Measurements from ENCODE around the gene CD33. TPM values are rescaled to one million over a fixed set of nuclear protein-coding genes. Genes with fewer than 3 reads are reported as not detected.

The CD33 gene
- total RNA-seq, 5 donors from 2014 or later (not counting 1 experiment from before 2014, with no cell fraction given), result 0.23 to 0.60 (median 0.42) TPM; not detected in 1

DNA sequence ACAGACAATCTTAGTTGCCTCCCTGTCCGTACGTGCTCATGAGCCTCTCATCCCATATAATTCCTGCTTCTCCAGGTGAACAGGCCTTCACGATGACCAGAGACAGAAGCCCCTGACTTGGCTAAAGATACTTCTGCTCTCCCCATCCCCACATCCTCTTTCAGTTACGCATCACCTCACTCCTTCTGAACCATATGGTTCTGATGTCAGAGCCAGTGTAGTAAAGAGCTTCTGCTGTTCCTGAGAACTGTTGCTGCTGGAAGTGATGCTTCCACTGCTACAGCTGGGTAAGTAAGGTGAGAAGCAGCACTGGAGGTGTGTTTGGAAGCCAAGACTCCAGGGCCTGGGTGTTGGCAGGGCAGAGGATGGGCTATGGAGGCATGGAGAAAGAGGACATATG, 38.9 kb downstream of the CD33 start:
- H3K9me3 ChIP-seq, result no peaks in the 10 kb centered on the region
- ChIA-PET CTCF (no interaction called here), POLR2A (no interaction called here)
- no peak overlapping the region for H3K4me3 ChIP-seq (ENCODE audit: control insufficient read depth in 1 of 2, extremely low read depth in 1 of 2, low read length in 1 of 2)
- Mint-ChIP-seq H3K36me3 (no peaks in the 10 kb centered on the region), H3K9me3 (no peaks in the 10 kb centered on the region), H3K4me3 (no peak overlapping the region), H3K4me1 (no peaks in the 10 kb centered on the region), H3K27ac (no peak overlapping the region), H3K27me3 (peaks cover 23 to 27% of the 10 kb centered on the region in 2 donors)
- no peak for ATAC-seq (replicated peaks in 1 of 4)
- 92% methylated on average over 2 of the region's 4 CpGs for WGBS (ENCODE audit: insufficient coverage)
- H3K36me3 ChIP-seq (ENCODE audit: control insufficient read depth in 2 of 2, extremely low read depth in 1 of 2, insufficient read depth in 1 of 2, low read length in 1 of 2), result no peaks in the 10 kb centered on the region
- DNase-seq, result no peak
- peaks cover 0 to 6% of the 10 kb centered on the region in 2 experiments for H3K27me3 ChIP-seq (replicated peaks in 1 of 2; ENCODE audit: control insufficient read depth in 2 of 2, extremely low read depth in 1 of 2, insufficient read depth in 2 of 2, low read length in 1 of 2)
- no peaks in the 10 kb centered on the region for H3K4me1 ChIP-seq (ENCODE audit: control insufficient read depth in 1 of 2, extremely low read depth in 1 of 2, insufficient read depth in 2 of 2, low read length in 2 of 2)
- no peak overlapping the region for H3K27ac ChIP-seq (ENCODE audit: low read length)

DNA sequence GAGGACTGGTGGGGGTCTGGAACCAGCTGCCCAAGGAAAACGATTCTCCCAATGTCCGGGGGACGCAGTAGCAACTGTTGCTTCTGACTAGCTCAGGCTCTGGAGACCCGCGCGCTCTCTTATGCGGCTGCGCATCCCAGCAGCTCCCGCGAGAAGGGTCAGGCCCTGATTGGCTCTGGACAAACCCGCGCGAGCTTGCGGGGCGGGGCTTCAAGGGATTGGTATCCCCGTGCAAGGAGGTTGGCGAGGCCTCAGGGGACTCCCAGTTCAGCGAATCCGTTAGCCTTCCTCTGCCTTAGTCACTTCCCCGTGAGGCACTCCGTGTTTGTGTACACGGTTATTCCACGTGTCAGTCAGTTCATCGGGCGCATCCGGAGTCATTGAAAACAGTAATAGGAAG, 46.2 kb downstream of the CD33 start:
- no peak for DNase-seq
- POLR2A ChIA-PET, result no interaction called here
- H3K4me1 ChIP-seq (ENCODE audit: control insufficient read depth in 1 of 2, extremely low read depth in 1 of 2, insufficient read depth in 2 of 2, low read length in 2 of 2), result no peaks in the 10 kb centered on the region
- H3K36me3 ChIP-seq (ENCODE audit: control insufficient read depth in 2 of 2, extremely low read depth in 1 of 2, insufficient read depth in 1 of 2, low read length in 1 of 2), result no peaks in the 10 kb centered on the region
- no peak overlapping the region for H3K27ac Mint-ChIP-seq
- peaks cover 0 to 11% of the 10 kb centered on the region in 2 experiments for H3K27me3 ChIP-seq (replicated peaks in 1 of 2; ENCODE audit: control insufficient read depth in 2 of 2, extremely low read depth in 1 of 2, insufficient read depth in 2 of 2, low read length in 1 of 2)
- H3K9me3 Mint-ChIP-seq, result no peaks in the 10 kb centered on the region
- no peaks in the 10 kb centered on the region for H3K36me3 Mint-ChIP-seq
- H3K4me3 ChIP-seq (ENCODE audit: control insufficient read depth in 1 of 2, extremely low read depth in 1 of 2, low read length in 1 of 2), result no peak overlapping the region
- WGBS (ENCODE audit: insufficient coverage), result 81% methylated on average over 26 of the region's 26 CpGs
- peaks cover 3 to 13% (median 11%) of the 10 kb centered on the region in 3 donors for H3K4me1 Mint-ChIP-seq
- no peak for ATAC-seq (replicated peaks in 1 of 4)
- no peak overlapping the region for H3K27ac ChIP-seq (ENCODE audit: low read length)
- H3K4me3 Mint-ChIP-seq, result no peak overlapping the region
- peaks cover 8 to 9% of the 10 kb centered on the region in 2 donors for H3K27me3 Mint-ChIP-seq
- CTCF ChIA-PET, result no interaction called here
- H3K9me3 ChIP-seq, result no peaks in the 10 kb centered on the region

DNA sequence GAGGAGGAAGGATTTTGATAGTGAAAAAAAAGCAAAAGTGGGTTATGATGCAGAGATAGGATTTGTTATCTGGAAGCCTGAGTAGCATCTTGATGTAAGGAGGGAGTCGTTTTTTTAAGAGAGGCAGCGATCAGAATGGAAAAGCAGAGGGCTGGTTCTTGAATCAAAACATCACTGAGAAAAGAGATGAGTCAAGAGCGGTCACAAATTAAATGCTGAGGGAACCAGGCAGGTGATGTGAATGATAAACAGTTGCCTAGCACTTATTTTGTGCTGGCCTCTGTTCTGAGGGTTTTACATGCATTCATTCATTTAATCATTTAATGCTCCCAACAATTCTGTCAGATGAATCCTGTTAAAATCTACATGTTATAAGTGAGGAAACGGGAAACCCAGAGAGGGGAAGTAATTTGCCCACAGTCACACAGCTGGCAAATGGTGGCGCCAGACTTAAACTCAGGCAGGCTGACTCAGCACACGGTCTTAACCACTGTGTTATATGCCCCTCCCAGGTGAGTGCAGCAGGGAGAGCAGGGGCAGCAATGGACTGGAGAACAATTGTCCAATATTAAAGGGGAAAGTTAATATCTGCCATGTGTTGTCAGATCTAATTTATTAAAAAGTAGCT, 47.4 kb downstream of the CD33 start:
- DNase-seq (peak in 9 of 35 experiments; percentile 3 to 28 (median 11)), ATAC-seq (replicated peaks in 1 of 4) (peak in 2 of 4 experiments; percentile 61 to 84)
- CTCF ChIA-PET, result no interaction called here
- H3K9me3 ChIP-seq, result no peaks in the 10 kb centered on the region
- H3K27me3 ChIP-seq (replicated peaks in 1 of 2; ENCODE audit: control insufficient read depth in 2 of 2, extremely low read depth in 1 of 2, insufficient read depth in 2 of 2, low read length in 1 of 2), result peaks cover 0 to 11% of the 10 kb centered on the region in 2 experiments
- no peak overlapping the region for H3K27ac ChIP-seq (ENCODE audit: low read length)
- H3K27me3 Mint-ChIP-seq, result peaks cover 8 to 15% of the 10 kb centered on the region in 2 donors
- H3K4me1 Mint-ChIP-seq, result peaks cover 3 to 13% (median 11%) of the 10 kb centered on the region in 3 donors
- no peak overlapping the region for H3K4me3 ChIP-seq (ENCODE audit: control insufficient read depth in 1 of 2, extremely low read depth in 1 of 2, low read length in 1 of 2)
- H3K27ac Mint-ChIP-seq, result peak overlapping the region in 1 of 2 donors; percentile 29
- no peaks in the 10 kb centered on the region for H3K36me3 ChIP-seq (ENCODE audit: control insufficient read depth in 2 of 2, extremely low read depth in 1 of 2, insufficient read depth in 1 of 2, low read length in 1 of 2)
- H3K9me3 Mint-ChIP-seq, result no peaks in the 10 kb centered on the region
- no peaks in the 10 kb centered on the region for H3K4me1 ChIP-seq (ENCODE audit: control insufficient read depth in 1 of 2, extremely low read depth in 1 of 2, insufficient read depth in 2 of 2, low read length in 2 of 2)
- whole genome bisulfite sequencing (ENCODE audit: insufficient coverage), result 35% methylated on average over 5 of the region's 6 CpGs
- POLR2A ChIA-PET, result no interaction called here
- H3K4me3 Mint-ChIP-seq, result no peak overlapping the region
- H3K36me3 Mint-ChIP-seq, result no peaks in the 10 kb centered on the region

DNA sequence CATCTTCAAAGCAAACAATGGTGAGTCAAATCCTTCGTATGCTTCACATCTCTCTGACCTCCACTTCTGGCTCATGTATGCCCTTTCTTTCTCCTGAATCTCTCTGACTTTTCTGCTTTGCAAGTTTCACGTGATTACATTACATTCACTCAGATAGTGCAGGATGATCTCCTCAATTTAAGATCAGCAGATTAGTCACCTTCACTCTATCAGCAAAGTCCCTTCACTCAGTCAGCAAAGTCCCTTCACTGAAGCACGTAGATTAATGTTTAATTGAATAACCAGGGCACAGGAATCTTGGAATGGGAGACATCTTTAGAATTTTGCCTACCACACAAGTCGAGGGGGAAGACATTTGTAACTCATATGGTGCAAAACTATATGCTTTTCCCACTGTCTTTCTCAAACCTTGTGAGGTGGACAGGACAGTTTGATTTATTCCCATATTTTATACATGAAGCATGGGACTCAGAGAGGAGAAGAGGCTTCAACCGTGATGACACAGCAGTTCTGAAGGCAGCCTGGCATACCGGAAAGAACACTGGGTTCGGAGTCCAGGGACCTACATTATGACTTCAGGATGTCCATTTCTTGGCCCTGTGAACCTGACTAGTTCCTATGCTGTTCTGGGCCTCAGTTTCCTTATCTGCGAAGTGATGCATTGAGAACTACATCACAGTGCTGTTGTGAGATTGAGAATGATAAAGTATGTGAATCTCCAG, 49.3 kb downstream of the CD33 start:
- H3K27ac Mint-ChIP-seq, result peak overlapping the region in 1 of 2 donors; percentile 40
- Histone ChIP-seq H3K4me1 (ENCODE audit: control insufficient read depth in 1 of 2, extremely low read depth in 1 of 2, insufficient read depth in 2 of 2, low read length in 2 of 2) (no peaks in the 10 kb centered on the region), H3K27ac (ENCODE audit: low read length) (no peak overlapping the region), H3K27me3 (replicated peaks in 1 of 2; ENCODE audit: control insufficient read depth in 2 of 2, extremely low read depth in 1 of 2, insufficient read depth in 2 of 2, low read length in 1 of 2) (peaks cover 0 to 26% of the 10 kb centered on the region in 2 experiments), H3K9me3 (no peaks in the 10 kb centered on the region), H3K36me3 (ENCODE audit: control insufficient read depth in 2 of 2, extremely low read depth in 1 of 2, insufficient read depth in 1 of 2, low read length in 1 of 2) (no peaks in the 10 kb centered on the region), H3K4me3 (ENCODE audit: control insufficient read depth in 1 of 2, extremely low read depth in 1 of 2, low read length in 1 of 2) (no peak overlapping the region)
- 82% methylated on average over 4 of the region's 8 CpGs for WGBS (ENCODE audit: insufficient coverage)
- H3K36me3 Mint-ChIP-seq, result no peaks in the 10 kb centered on the region
- ChIA-PET POLR2A (no interaction called here), CTCF (no interaction called here)
- DNase-seq (no peak), ATAC-seq (replicated peaks in 1 of 4) (no peak)
- H3K4me1 Mint-ChIP-seq, result peaks cover 3 to 13% (median 11%) of the 10 kb centered on the region in 3 donors
- no peak overlapping the region for H3K4me3 Mint-ChIP-seq
- peaks cover 18 to 20% of the 10 kb centered on the region in 2 donors for H3K27me3 Mint-ChIP-seq
- no peaks in the 10 kb centered on the region for H3K9me3 Mint-ChIP-seq

DNA sequence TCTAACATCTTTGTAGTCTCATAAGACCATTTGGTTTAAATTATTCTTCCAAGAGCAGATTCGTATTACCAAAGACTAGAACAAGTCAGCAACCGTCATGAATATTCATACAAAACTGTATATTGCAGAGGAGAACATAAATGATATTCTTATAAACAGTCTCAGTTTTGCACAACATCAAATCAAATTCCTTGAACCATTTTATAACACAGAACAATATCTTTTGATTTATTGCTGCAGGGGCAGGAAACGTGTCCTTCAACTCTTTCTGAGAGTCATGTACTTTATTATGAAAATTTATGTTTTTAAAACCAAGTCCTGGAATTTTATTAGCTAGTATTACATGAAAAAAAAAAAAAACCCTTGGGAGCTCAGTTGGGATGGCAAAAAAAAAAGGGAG, 52.2 kb downstream of the CD33 start:
- Mint-ChIP-seq H3K4me1 (peaks cover 3 to 10% (median 7%) of the 10 kb centered on the region in 3 donors), H3K9me3 (peaks cover 0 to 15% (median 4%) of the 10 kb centered on the region in 3 donors), H3K27ac (no peak overlapping the region), H3K4me3 (no peak overlapping the region), H3K27me3 (peaks cover 25 to 26% of the 10 kb centered on the region in 2 donors), H3K36me3 (no peaks in the 10 kb centered on the region)
- no peaks in the 10 kb centered on the region for H3K36me3 ChIP-seq (ENCODE audit: control insufficient read depth in 2 of 2, extremely low read depth in 1 of 2, insufficient read depth in 1 of 2, low read length in 1 of 2)
- no peak overlapping the region for H3K27ac ChIP-seq (ENCODE audit: low read length)
- ChIA-PET POLR2A (no interaction called here), CTCF (no interaction called here)
- no peak overlapping the region for H3K4me3 ChIP-seq (ENCODE audit: control insufficient read depth in 1 of 2, extremely low read depth in 1 of 2, low read length in 1 of 2)
- DNase-seq, result no peak
- no peaks in the 10 kb centered on the region for H3K4me1 ChIP-seq (ENCODE audit: control insufficient read depth in 1 of 2, extremely low read depth in 1 of 2, insufficient read depth in 2 of 2, low read length in 2 of 2)
- H3K9me3 ChIP-seq, result no peaks in the 10 kb centered on the region
- no peak for ATAC-seq (replicated peaks in 1 of 4)
- H3K27me3 ChIP-seq (replicated peaks in 1 of 2; ENCODE audit: control insufficient read depth in 2 of 2, extremely low read depth in 1 of 2, insufficient read depth in 2 of 2, low read length in 1 of 2), result peaks cover 2 to 22% of the 10 kb centered on the region in 2 experiments
- no CpG with 5 or more reads among the region's 3 CpGs for WGBS (ENCODE audit: insufficient coverage)

DNA sequence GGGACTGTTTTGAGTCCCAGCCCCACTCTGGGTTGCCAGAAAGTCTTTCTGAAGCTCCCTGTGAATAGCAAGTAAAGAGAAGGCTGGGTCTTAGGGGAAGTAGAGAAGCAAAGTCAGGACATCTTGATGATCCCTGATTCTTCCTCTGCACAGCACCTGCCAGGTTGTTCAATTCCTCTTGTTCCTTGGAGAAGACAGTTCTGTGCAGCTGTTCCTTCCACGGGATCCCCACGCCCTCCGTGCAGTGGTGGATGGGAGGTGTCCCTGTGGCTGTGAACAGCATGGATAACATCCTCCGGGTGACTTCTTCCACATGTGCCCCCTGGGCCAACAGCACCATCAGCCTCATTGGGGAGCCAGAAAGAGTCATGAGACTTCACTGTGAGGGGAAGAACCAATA, 57.5 kb downstream of the CD33 start:
- no peaks in the 10 kb centered on the region for H3K36me3 Mint-ChIP-seq
- POLR2A ChIA-PET, result no interaction called here
- no peak overlapping the region for H3K27ac Mint-ChIP-seq
- no peak overlapping the region for H3K4me3 Mint-ChIP-seq
- no CpG with 5 or more reads among the region's 4 CpGs for WGBS (ENCODE audit: insufficient coverage)
- Histone ChIP-seq H3K27me3 (replicated peaks in 1 of 2; ENCODE audit: control insufficient read depth in 2 of 2, extremely low read depth in 1 of 2, insufficient read depth in 2 of 2, low read length in 1 of 2) (peaks cover 3 to 32% of the 10 kb centered on the region in 2 experiments), H3K27ac (ENCODE audit: low read length) (no peak overlapping the region), H3K36me3 (ENCODE audit: control insufficient read depth in 2 of 2, extremely low read depth in 1 of 2, insufficient read depth in 1 of 2, low read length in 1 of 2) (no peaks in the 10 kb centered on the region), H3K4me3 (ENCODE audit: control insufficient read depth in 1 of 2, extremely low read depth in 1 of 2, low read length in 1 of 2) (no peak overlapping the region), H3K4me1 (ENCODE audit: control insufficient read depth in 1 of 2, extremely low read depth in 1 of 2, insufficient read depth in 2 of 2, low read length in 2 of 2) (no peaks in the 10 kb centered on the region), H3K9me3 (no peaks in the 10 kb centered on the region)
- ATAC-seq (replicated peaks in 1 of 4) (no peak), DNase-seq (no peak)
- CTCF ChIA-PET, result no interaction called here
- H3K27me3 Mint-ChIP-seq, result peaks cover 25 to 30% of the 10 kb centered on the region in 2 donors
- H3K9me3 Mint-ChIP-seq, result peaks cover 0 to 19% (median 4%) of the 10 kb centered on the region in 3 donors
- no peaks in the 10 kb centered on the region for H3K4me1 Mint-ChIP-seq
